ENCODE measurements around the gene BID. TPM values are rescaled to one million over a fixed set of nuclear protein-coding genes. Genes with fewer than 3 reads are reported as not detected.

The BID gene
- total and polyA plus RNA-seq, 2 of the 8 experiments (the other 6 are each of a cell fraction or from before 2014, with no cell fraction given): 39.3 to 114 TPM

- 0 out of 2 replicates have a peak overlapping the region, but pooled peaks have one; percentile 68 for H2BK12ac ChIP-seq (ENCODE audit: low read depth, low read length)
- H2AFZ ChIP-seq (ENCODE audit: low read length): no peak overlapping the region
- H4K20me1 ChIP-seq (replicated peaks in 1 of 2; ENCODE audit: control insufficient read depth in 1 of 2, insufficient read depth in 2 of 2, low read length in 2 of 2): peaks cover 2 to 10% of the 10 kb centered on the region in 2 experiments
- 0 out of 2 replicates have a peak overlapping the region, but pooled peaks have one; percentile 61 for H2BK15ac ChIP-seq (ENCODE audit: low read length)
- H2BK5ac ChIP-seq (ENCODE audit: low read depth, low read length): no peak overlapping the region
- H2BK120ac ChIP-seq (replicated peaks; ENCODE audit: low read depth, low read length): no peak overlapping the region
- no peak overlapping the region for H3K14ac ChIP-seq (ENCODE audit: insufficient read length)
- H3K18ac ChIP-seq (ENCODE audit: extremely low read depth, low read length): no peak overlapping the region; the same call in none of the 2 replicates
- H4K8ac ChIP-seq (ENCODE audit: extremely low read depth, insufficient read depth, low read length): no peak overlapping the region
- ChIA-PET POLR2A (ENCODE audit: partially characterized antibody) (interaction anchor here (0.6 to 3.3 kb wide), 8 partner anchors 12 to 465 kb away, joined by 3 to 38 read pairs (median 4); no protein-coding TSS in a partner anchor), CTCF (ENCODE audit: partially characterized antibody) (interaction anchor here (0.6 to 5.1 kb wide), 15 partner anchors 10 to 385 kb away, joined by 3 to 54 read pairs (median 5); no protein-coding TSS in a partner anchor)
- peak overlapping the region in 1 of 4 experiments; percentile 60; a peak in 2 of 7 replicates for H3K9ac ChIP-seq (replicated peaks in 1 of 4; ENCODE audit: extremely low read depth in 1 of 4, low read depth in 3 of 4, low read length in 3 of 4)
- H2BK20ac ChIP-seq (ENCODE audit: low read length): 0 out of 2 replicates have a peak overlapping the region, but pooled peaks have one; percentile 15
- H4K91ac ChIP-seq (replicated peaks; ENCODE audit: insufficient read length, low read length): peak overlapping the region; percentile 17
- H3K9me3 ChIP-seq (ENCODE audit: insufficient read depth in 2 of 2, low read depth in 1 of 2, low read length in 1 of 2): no peaks in the 10 kb centered on the region
- H3K4me3 ChIP-seq (ENCODE audit: extremely low read depth in 1 of 4, insufficient read depth in 2 of 4, low read depth in 3 of 4, low read length in 4 of 4): peak overlapping the region in 3 of 4 experiments; percentile 57 to 71 (median 67); a peak in 5 of 8 replicates
- H3K79me1 ChIP-seq (ENCODE audit: low read depth, low read length): peaks cover 12% of the 10 kb centered on the region
- H3K23ac ChIP-seq (ENCODE audit: insufficient read length): no peak overlapping the region
- peak overlapping the region; percentile 96; the same call in 1 of the 2 replicates for H2AK5ac ChIP-seq (ENCODE audit: low read depth, low read length)
- peaks cover 11% of the 10 kb centered on the region for H3K23me2 ChIP-seq (ENCODE audit: low read depth, low read length)
- peaks cover 0 to 20% (median 16%) of the 10 kb centered on the region in 4 experiments; a peak in 6 of 7 replicates for H3K4me1 ChIP-seq (replicated peaks in 1 of 4; ENCODE audit: control insufficient read depth in 3 of 4, insufficient read depth in 4 of 4, low read length in 3 of 4)
- no peaks in the 10 kb centered on the region for H3K27me3 ChIP-seq (replicated peaks in 1 of 4; ENCODE audit: control insufficient read depth in 3 of 4, extremely low read depth in 1 of 4, insufficient read depth in 3 of 4, low read length in 3 of 4)
- peak overlapping the region; percentile 36 for H3K4ac ChIP-seq (replicated peaks; ENCODE audit: insufficient read length, low read depth, low read length)
- H3K79me2 ChIP-seq (ENCODE audit: control insufficient read depth in 1 of 2, insufficient read depth in 2 of 2, low read length in 2 of 2): peaks cover 0 to 42% of the 10 kb centered on the region in 2 experiments; a peak in 1 of 4 replicates
- H3K4me2 ChIP-seq (ENCODE audit: insufficient read depth in 1 of 2, low read depth in 2 of 2, low read length in 2 of 2): peak overlapping the region; percentile 73 to 74; a peak in 3 of 4 replicates
- no peak overlapping the region for H3K27ac ChIP-seq (ENCODE audit: low read depth, low read length)
- no peak overlapping the region for H3K56ac ChIP-seq (replicated peaks; ENCODE audit: insufficient read length, low read depth, low read length)
- FAIRE-seq: no peak
- DNase-seq (ENCODE audit: low read depth in 1 of 2, low spot score in 2 of 2): no peak
- no peak overlapping the region for H4K5ac ChIP-seq (ENCODE audit: insufficient read length, low read depth, low read length)
- WGBS, 2 experiments (ENCODE audit: extremely low coverage in 1 of 2, insufficient coverage in 1 of 2, insufficient read length in 1 of 2, insufficient replicate concordance in 2 of 2, low coverage in 1 of 2, low lambda C conversion rate in 2 of 2, missing lambda C conversion rate in 1 of 2): 95% methylated on average over 21 of the region's 21 CpGs; no CpG with 5 or more reads in 1 of the 2 experiments
- TF ChIP-seq POU5F1 (IDR thresholded peaks at IDR 0.05; ENCODE audit: low read depth, low read length): no peak
- 0 out of 4 replicates have a peak, but pooled peaks of 1 of the 2 experiments have one; percentile 5 for TF ChIP-seq RAD21 (IDR thresholded peaks at IDR 0.05 in 1 of 2, conservative IDR thresholded peaks at IDR 0.05 in 1 of 2; ENCODE audit: low read depth in 2 of 2, low read length in 2 of 2)
- TF ChIP-seq TCF12 (IDR thresholded peaks at IDR 0.05; ENCODE audit: low read depth, low read length): no peak
- no peak for TF ChIP-seq SP1 (IDR thresholded peaks at IDR 0.05; ENCODE audit: low read depth, low read length)
- TF ChIP-seq HDAC6 (IDR thresholded peaks at IDR 0.05; ENCODE audit: low read depth, low read length): no peak
- no peaks in the 10 kb centered on the region for H3K36me3 ChIP-seq (ENCODE audit: control insufficient read depth in 2 of 4, insufficient read depth in 4 of 4, low read length in 3 of 4)
Observed at GRCh38 chr22:17772249-17772957, 1.9 kb downstream of the BID start.
